Measurements from ENCODE around the gene AKAP6.

AKAP6 gene

DNA sequence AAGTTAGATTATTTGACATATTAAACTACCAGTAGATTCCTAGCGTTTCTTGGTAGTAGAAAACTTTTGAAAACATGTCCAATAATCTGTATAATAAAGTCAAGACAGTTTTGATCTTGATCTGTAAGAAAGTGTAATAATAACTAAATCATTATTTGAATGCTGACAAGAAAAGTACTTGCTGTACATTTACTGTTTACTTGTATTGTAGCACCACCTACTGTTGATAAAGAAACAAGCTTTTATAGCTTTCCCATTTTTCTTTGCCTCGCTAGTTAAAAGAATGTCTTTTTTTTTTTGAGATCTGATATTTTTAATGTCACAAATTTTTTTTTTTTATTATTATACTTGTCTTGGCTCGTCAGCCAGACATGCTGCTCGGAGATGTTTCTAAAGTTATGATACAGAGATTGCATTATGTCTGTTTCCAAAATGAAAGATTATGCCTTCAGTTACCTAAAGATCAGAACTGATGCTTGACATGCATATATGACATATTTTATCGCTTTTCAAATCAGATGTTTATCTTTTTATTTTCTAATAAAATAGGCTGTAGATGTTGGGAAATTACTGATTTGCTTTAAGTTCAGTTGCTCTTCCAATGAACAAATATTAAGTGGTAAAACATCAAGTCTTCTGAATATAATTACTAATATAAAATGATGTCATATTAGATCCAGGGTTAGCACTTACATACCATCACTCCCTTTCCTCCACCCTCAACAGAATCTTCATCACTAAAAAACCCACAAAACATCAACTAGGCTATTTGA is 140.5 kb downstream of the AKAP6 start:
- H3K4me3 ChIP-seq (ENCODE audit: low read depth, low read length), result no peak overlapping the region
- TF ChIP-seq, protein P1, sequence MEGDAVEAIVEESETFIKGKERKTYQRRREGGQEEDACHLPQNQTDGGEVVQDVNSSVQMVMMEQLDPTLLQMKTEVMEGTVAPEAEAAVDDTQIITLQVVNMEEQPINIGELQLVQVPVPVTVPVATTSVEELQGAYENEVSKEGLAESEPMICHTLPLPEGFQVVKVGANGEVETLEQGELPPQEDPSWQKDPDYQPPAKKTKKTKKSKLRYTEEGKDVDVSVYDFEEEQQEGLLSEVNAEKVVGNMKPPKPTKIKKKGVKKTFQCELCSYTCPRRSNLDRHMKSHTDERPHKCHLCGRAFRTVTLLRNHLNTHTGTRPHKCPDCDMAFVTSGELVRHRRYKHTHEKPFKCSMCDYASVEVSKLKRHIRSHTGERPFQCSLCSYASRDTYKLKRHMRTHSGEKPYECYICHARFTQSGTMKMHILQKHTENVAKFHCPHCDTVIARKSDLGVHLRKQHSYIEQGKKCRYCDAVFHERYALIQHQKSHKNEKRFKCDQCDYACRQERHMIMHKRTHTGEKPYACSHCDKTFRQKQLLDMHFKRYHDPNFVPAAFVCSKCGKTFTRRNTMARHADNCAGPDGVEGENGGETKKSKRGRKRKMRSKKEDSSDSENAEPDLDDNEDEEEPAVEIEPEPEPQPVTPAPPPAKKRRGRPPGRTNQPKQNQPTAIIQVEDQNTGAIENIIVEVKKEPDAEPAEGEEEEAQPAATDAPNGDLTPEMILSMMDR (conservative IDR thresholded peaks at IDR 0.05; ENCODE audit: low read depth, low read length), result peak; percentile 55
- peak; percentile 80 for DNase-seq (ENCODE audit: low read depth)

DNA sequence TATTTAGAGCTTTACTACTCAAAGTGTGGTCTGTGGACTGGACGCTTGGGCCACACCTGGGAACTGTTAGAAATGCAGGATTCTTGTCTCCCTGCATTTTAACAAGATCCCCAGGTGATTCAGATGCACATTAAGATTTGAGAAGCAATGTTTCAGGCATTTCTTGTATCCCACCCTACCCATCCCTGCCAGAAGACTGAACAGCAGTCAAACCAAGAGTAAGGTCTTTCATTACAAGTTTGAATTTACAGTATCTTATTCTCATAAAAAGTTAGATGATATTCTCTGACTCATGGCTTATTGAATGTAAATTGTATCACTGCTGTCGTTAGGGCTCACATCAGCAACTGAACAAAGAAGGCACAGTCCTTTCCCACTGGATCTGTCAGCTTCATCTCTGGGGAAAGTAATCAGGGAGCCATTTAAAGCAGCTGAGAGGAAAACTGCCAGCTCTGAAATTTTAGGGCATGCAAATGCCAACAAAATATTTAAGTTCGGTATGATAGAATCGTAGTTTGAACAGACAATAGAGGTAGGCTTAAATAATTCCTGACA is 141.1 kb downstream of the AKAP6 start:
- TF ChIP-seq, protein P1 (conservative IDR thresholded peaks at IDR 0.05; ENCODE audit: low read depth, low read length), result no peak
- H3K4me3 ChIP-seq (ENCODE audit: low read depth, low read length), result no peak overlapping the region
- DNase-seq (ENCODE audit: low read depth), result no peak

DNA sequence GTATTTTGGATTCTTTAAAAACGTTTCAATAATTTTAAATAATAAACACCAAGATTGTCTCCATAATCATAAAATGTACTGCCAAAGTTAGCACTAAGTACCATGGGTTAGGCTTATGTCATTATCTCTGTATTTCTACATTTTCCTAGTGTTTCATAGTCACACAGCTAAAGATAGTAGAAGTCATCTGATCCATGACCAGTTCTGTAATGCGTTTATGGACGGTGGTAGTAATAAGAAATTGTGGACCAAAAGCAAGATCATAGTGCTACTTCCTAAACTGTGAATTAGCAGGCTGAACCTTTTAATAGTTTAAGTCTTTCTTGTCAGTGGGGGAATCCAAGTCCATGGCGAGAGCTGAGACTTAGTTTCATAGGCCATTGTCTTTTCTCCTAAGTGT is 142.1 kb downstream of the AKAP6 start:
- peak; percentile 30 for DNase-seq (ENCODE audit: low read depth)
- H3K4me3 ChIP-seq (ENCODE audit: low read depth, low read length), result no peak overlapping the region
- TF ChIP-seq, protein P1 (conservative IDR thresholded peaks at IDR 0.05; ENCODE audit: low read depth, low read length), result no peak

DNA sequence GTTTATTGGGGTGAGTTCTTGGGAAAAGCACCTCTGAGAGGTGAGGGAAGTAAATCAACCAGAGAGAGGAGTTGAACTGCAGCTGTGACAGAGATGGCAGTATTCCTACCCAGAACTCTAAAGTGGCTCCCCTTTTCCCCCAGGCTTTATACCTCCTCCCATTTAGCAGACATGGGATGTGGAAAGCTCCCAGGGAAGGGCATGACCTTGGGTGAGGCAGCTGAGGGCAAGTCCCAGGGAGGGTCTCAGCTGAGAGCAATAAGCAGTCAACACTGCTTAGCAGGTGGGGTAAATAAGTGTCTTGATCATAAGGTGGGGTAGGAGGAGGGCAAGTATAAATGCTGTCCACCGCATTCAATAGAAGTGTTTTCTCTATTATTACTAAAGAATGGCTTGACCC is 143.0 kb downstream of the AKAP6 start:
- TF ChIP-seq, protein P1 (conservative IDR thresholded peaks at IDR 0.05; ENCODE audit: low read depth, low read length), result no peak
- H3K4me3 ChIP-seq (ENCODE audit: low read depth, low read length), result no peak overlapping the region
- DNase-seq (ENCODE audit: low read depth), result no peak

DNA sequence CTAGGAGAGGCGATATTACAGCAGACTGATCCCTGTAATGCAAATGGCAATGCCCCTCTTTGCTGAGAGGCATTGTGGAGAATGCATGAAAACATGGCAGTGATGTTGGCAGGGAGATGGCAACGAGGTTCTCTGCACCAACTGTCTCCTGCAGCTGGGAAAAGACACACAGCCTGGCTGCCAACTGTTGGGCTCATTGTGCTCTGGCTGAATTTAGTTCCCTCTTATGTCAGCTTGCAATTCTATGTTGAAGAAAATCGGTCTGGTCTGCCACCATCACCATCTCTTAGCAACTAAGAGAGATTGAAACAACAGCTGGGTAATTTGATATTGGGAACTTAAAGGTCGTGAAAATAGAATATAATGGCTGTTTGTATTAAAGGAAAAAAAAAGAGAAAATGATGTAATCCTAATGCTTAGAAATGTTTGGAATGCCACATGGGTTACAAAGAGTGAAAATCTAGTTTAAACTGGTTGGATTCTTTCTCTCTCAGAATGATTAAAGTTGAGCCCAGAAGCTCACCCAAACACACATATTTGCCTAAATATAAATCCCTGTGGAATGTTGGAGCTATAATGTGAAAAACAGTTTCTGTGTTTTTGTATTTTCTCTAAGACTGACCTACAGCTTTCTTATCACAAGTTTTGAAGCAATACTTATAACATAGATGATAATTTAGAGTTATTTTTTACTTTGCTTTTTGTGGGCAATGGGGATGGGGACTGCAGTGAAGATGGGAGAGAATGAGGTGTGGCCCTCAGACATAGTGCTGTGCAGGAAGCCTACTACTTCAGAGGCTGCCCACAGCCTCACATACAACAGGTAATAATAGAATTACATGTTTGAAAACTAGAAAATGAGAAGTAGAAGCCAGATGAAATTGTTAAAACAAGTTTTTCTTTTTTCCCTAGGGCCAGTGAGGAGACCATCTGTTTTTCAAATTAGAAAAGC is 143.7 kb downstream of the AKAP6 start:
- H3K4me3 ChIP-seq (ENCODE audit: low read depth, low read length), result no peak overlapping the region
- peak; percentile 86 for DNase-seq (ENCODE audit: low read depth)
- TF ChIP-seq, protein P1 (conservative IDR thresholded peaks at IDR 0.05; ENCODE audit: low read depth, low read length), result no peak

DNA sequence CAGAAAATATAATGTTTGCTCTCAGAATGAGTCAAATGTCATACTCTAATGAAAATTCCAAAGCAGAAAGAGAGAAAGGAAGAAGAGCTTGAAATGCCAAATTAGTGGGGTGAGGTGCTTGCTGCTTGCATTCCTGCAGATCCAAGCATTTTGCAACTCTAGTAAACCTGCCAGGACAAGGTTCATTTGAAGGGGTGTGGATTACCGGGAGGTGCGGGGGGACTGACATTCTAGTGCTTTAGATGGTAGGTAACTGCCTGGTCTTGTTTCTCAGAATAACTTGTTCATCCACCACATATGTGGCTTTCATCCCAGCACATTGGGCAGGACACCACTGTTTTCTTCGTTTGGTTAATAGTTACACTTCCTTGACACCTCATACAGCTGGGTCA is 144.4 kb downstream of the AKAP6 start:
- DNase-seq (ENCODE audit: low read depth), result peak; percentile 58
- H3K4me3 ChIP-seq (ENCODE audit: low read depth, low read length), result no peak overlapping the region

More for the DNA sequence above, 144.4 kb downstream of the AKAP6 start:
- TF ChIP-seq, protein P1 (conservative IDR thresholded peaks at IDR 0.05; ENCODE audit: low read depth, low read length), result no peak

Data from choroid plexus epithelial cell (primary cell).